Neural progenitor cell (in vitro differentiated cells): ENCODE data around the gene ZDHHC4. TPM values are rescaled to one million over a fixed set of nuclear protein-coding genes. Genes with fewer than 3 reads are reported as not detected.
"Not testable (repeated sequence)": the region's sequence is repeated elsewhere in the genome, so short reads cannot be mapped to it uniquely, and the experiment has no call there.

ENCODE experiments used
- DNase-seq: peaks from one replicate; pipeline ENCODE4 v3.0.0-alpha.2; 2016; ENCODE audit warnings: low spot score
- H2AFZ ChIP-seq: fragments of 200-600 bp; sonication (generic); replicated peaks from 2 replicates; pipeline ENCODE4 v1.6.1; 2016; ENCODE audit warnings: antibody characterized with exemption
- H3F3A ChIP-seq: fragments of 200-600 bp; sonication (generic); 2 replicates; pipeline ENCODE4 v1.6.1; 2016; ENCODE audit warnings: antibody characterized with exemption, low read depth
- H3K27ac ChIP-seq: fragments of 200-600 bp; sonication (generic); 2 replicates; pipeline ENCODE4 v1.5.1; 2016; ENCODE audit warnings: mild to moderate bottlenecking
- H3K27me3 ChIP-seq: fragments of 200-600 bp; sonication (generic); 2 replicates; pipeline ENCODE4 v1.6.1; 2016; ENCODE audit warnings: mild to moderate bottlenecking, moderate library complexity
- H3K36me3 ChIP-seq: fragments of 200-600 bp; sonication (generic); 2 replicates; pipeline ENCODE4 v1.5.1; 2016
- H3K4me1 ChIP-seq: fragments of 200-600 bp; sonication (generic); 2 replicates; pipeline ENCODE4 v1.6.1; 2016; ENCODE audit warnings: mixed run types
- H3K4me2 ChIP-seq: fragments of 200-600 bp; sonication (generic); 2 replicates; pipeline ENCODE4 v1.6.1; 2016
- H3K4me3 ChIP-seq: fragments of 200-600 bp; sonication (generic); 2 replicates; pipeline ENCODE4 v1.5.1; 2016
- H3K79me2 ChIP-seq: fragments of 200-600 bp; sonication (generic); 2 replicates; pipeline ENCODE4 v1.6.1; 2016; ENCODE audit warnings: low read depth
- H3K9ac ChIP-seq: fragments of 200-600 bp; sonication (generic); 2 replicates; pipeline ENCODE4 v1.6.1; 2016
- H3K9me3 ChIP-seq: fragments of 200-600 bp; sonication (generic); 2 replicates; pipeline ENCODE4 v1.5.1; 2016; ENCODE audit warnings: low read depth
- H4K20me1 ChIP-seq: fragments of 200-600 bp; sonication (generic); 2 replicates; pipeline ENCODE4 v1.6.1; 2016; ENCODE audit warnings: low read depth
- H3K27ac Mint-ChIP-seq: 3 replicates; pipeline ENCODE4 v1.8.0; 2021; ENCODE audit warnings: mixed read lengths
- H3K27me3 Mint-ChIP-seq: 2 replicates; pipeline ENCODE4 v1.8.0; 2022; ENCODE audit warnings: low read depth, mild to moderate bottlenecking, inconsistent platforms, moderate library complexity, mixed read lengths; ENCODE audit not compliant: insufficient read depth
- H3K36me3 Mint-ChIP-seq: 3 replicates; pipeline ENCODE4 v1.8.0; 2021; ENCODE audit warnings: mixed read lengths
- H3K4me1 Mint-ChIP-seq: 3 replicates; pipeline ENCODE4 v1.8.0; 2021; ENCODE audit warnings: mixed read lengths
- H3K4me3 Mint-ChIP-seq: 3 replicates; pipeline ENCODE4 v1.8.0; 2021; ENCODE audit warnings: mild to moderate bottlenecking, moderate library complexity, mixed read lengths
- H3K9me3 Mint-ChIP-seq: 3 replicates; pipeline ENCODE4 v1.8.0; 2020; ENCODE audit warnings: mixed read lengths
- CTCF ChIP-seq: fragments of 200-600 bp; sonication (generic); IDR thresholded peaks from 2 replicates; pipeline ENCODE4 v1.5.1; 2017; ENCODE audit warnings: antibody characterized with exemption, mild to moderate bottlenecking
- EZH2 ChIP-seq: fragments of 200-600 bp; sonication (generic); IDR thresholded peaks from 2 replicates; pipeline ENCODE4 v1.6.1; 2017; ENCODE audit warnings: antibody characterized with exemption, mild to moderate bottlenecking, moderate library complexity
- EZH2phosphoT487 ChIP-seq: fragments of 200-600 bp; sonication (generic); IDR thresholded peaks from 2 replicates; pipeline ENCODE4 v1.6.1; 2017; ENCODE audit warnings: antibody characterized with exemption
- total RNA-seq: library from RNA; depleted of rRNA; stranded (reverse); fragments of >200 nt; gene quantifications from 2 replicates; pipeline ENCODE4 v1.2.3, GENCODE V29; 2015; ENCODE audit warnings: low replicate concordance

ZDHHC4 gene
- total RNA-seq, 1 donor from 2014 or later, result 102 TPM

- Histone ChIP-seq H3K9me3 (no peaks in the 10 kb centered on the region), H3K9ac (no peak overlapping the region), H4K20me1 (no peaks in the 10 kb centered on the region), H3F3A (peaks cover 6% of the 10 kb centered on the region), H3K27ac (no peak overlapping the region), H2AFZ (no peak overlapping the region), H3K4me2 (no peak overlapping the region), H3K4me3 (no peak overlapping the region), H3K36me3 (no peaks in the 10 kb centered on the region), H3K27me3 (no peaks in the 10 kb centered on the region), H3K4me1 (peaks cover 2% of the 10 kb centered on the region), H3K79me2 (no peaks in the 10 kb centered on the region)
- H3K27ac Mint-ChIP-seq, result peak overlapping the region; percentile 53
- H3K36me3 Mint-ChIP-seq, result peaks cover 2% of the 10 kb centered on the region
- no peak overlapping the region for H3K4me3 Mint-ChIP-seq
- TF ChIP-seq EZH2phosphoT487, result no peak
- TF ChIP-seq EZH2, result no peak
- no peak for TF ChIP-seq CTCF
- H3K4me1 Mint-ChIP-seq, result no peaks in the 10 kb centered on the region
- H3K27me3 Mint-ChIP-seq, result peaks cover 9% of the 10 kb centered on the region
- no peak for DNase-seq
- H3K9me3 Mint-ChIP-seq, result no peaks in the 10 kb centered on the region
Observed at GRCh38 chr7:6631605-6632004, 54.4 kb downstream of the ZDHHC4 start.

- H3K4me3 ChIP-seq, result no peak overlapping the region
- DNase-seq, result no peak
- H3K4me1 ChIP-seq, result peaks cover 8% of the 10 kb centered on the region
- Mint-ChIP-seq H3K36me3 (peaks cover 2% of the 10 kb centered on the region), H3K9me3 (no peaks in the 10 kb centered on the region), H3K27me3 (peaks cover 12% of the 10 kb centered on the region), H3K4me1 (peaks cover 9% of the 10 kb centered on the region), H3K4me3 (peak overlapping the region; percentile 9), H3K27ac (no peak overlapping the region)
- H4K20me1 ChIP-seq, result peaks cover 10% of the 10 kb centered on the region
- peaks cover 15% of the 10 kb centered on the region for H3K79me2 ChIP-seq
- peaks cover 12% of the 10 kb centered on the region for H3F3A ChIP-seq
- TF ChIP-seq EZH2phosphoT487 (no peak), EZH2 (no peak), CTCF (no peak)
- H2AFZ ChIP-seq, result no peak overlapping the region
- H3K36me3 ChIP-seq, result no peaks in the 10 kb centered on the region
- no peak overlapping the region for H3K27ac ChIP-seq
- no peak overlapping the region for H3K4me2 ChIP-seq
- no peaks in the 10 kb centered on the region for H3K9me3 ChIP-seq
- H3K27me3 ChIP-seq, result no peaks in the 10 kb centered on the region
- no peak overlapping the region for H3K9ac ChIP-seq
Observed at GRCh38 chr7:6634021-6634420, 56.8 kb downstream of the ZDHHC4 start.

GRCh38 chr7:6634971-6635370, 57.7 kb downstream of the ZDHHC4 start:
- H3K27ac Mint-ChIP-seq, H3K4me3 ChIP-seq, H2AFZ ChIP-seq, H3K36me3 Mint-ChIP-seq, H3K9ac ChIP-seq, H3K9me3 Mint-ChIP-seq, H3K27me3 ChIP-seq, H3K27ac ChIP-seq, H3K9me3 ChIP-seq, H3K36me3 ChIP-seq, H4K20me1 ChIP-seq, H3K4me2 ChIP-seq, DNase-seq, H3K4me1 ChIP-seq: not testable (repeated sequence)
- Histone ChIP-seq H3F3A (peaks cover 12% of the 10 kb centered on the region), H3K79me2 (peaks cover 16% of the 10 kb centered on the region)
- Mint-ChIP-seq H3K4me1 (peaks cover 16% of the 10 kb centered on the region), H3K4me3 (peak overlapping the region; percentile 87), H3K27me3 (peaks cover 12% of the 10 kb centered on the region)

- H3K79me2 ChIP-seq, result peaks cover 16% of the 10 kb centered on the region
- Mint-ChIP-seq H3K27me3 (peaks cover 6% of the 10 kb centered on the region), H3K4me1 (peaks cover 19% of the 10 kb centered on the region), H3K36me3 (peaks cover 19% of the 10 kb centered on the region), H3K4me3 (peak within 1 kb of the TSS; percentile 89), H3K27ac (no peak within 1 kb of the TSS), H3K9me3 (no peaks in the 10 kb centered on the region)
- peak within 1 kb of the TSS; percentile 89 for H3K4me3 ChIP-seq
- peaks cover 12% of the 10 kb centered on the region for H3F3A ChIP-seq
- H3K4me1 ChIP-seq, result peaks cover 8% of the 10 kb centered on the region
- TF ChIP-seq EZH2, result no peak
- no peak for TF ChIP-seq EZH2phosphoT487
- TF ChIP-seq CTCF, result no peak
- no peaks in the 10 kb centered on the region for H3K36me3 ChIP-seq
- no peak for DNase-seq
- no peaks in the 10 kb centered on the region for H3K27me3 ChIP-seq
- H3K9ac ChIP-seq, result peak within 1 kb of the TSS; percentile 57
- peak within 1 kb of the TSS; percentile 100 for H3K4me2 ChIP-seq
- peak within 1 kb of the TSS; percentile 97 for H2AFZ ChIP-seq
- no peaks in the 10 kb centered on the region for H3K9me3 ChIP-seq
- peaks cover 10% of the 10 kb centered on the region for H4K20me1 ChIP-seq
- H3K27ac ChIP-seq, result no peak within 1 kb of the TSS
Observed at GRCh38 chr7:6636741-6637543, 59.7 kb downstream of the ZDHHC4 start, which contains the start of gene ZNF316. ZNF316 (plus strand) TSS chr7:6637318; CDS start chr7:6642410, 5,092 bp downstream.
